Body of pancreas (tissue), 4 donors: ENCODE data around the gene GLDN.

ENCODE experiments used
- POLR2A ChIP-seq, 3 donors: fragments of 450-650 bp; IDR thresholded peaks; one replicate each; pipeline ENCODE4 v1.6.1; 2016; ENCODE audit warnings: antibody characterized with exemption in 3 of 3, mild to moderate bottlenecking in 2 of 3
- TF ChIP-seq, protein P1 (sequence below), 7 experiments: fragments of 450-650 bp in 4 of 7; fragments of 200-600 bp in 3 of 7; sonication (generic) in 3 of 7; IDR thresholded peaks; one replicate each; pipeline ENCODE4 v1.5.1; 2016 to 2019; ENCODE audit warnings: antibody characterized with exemption in 7 of 7

DNA sequence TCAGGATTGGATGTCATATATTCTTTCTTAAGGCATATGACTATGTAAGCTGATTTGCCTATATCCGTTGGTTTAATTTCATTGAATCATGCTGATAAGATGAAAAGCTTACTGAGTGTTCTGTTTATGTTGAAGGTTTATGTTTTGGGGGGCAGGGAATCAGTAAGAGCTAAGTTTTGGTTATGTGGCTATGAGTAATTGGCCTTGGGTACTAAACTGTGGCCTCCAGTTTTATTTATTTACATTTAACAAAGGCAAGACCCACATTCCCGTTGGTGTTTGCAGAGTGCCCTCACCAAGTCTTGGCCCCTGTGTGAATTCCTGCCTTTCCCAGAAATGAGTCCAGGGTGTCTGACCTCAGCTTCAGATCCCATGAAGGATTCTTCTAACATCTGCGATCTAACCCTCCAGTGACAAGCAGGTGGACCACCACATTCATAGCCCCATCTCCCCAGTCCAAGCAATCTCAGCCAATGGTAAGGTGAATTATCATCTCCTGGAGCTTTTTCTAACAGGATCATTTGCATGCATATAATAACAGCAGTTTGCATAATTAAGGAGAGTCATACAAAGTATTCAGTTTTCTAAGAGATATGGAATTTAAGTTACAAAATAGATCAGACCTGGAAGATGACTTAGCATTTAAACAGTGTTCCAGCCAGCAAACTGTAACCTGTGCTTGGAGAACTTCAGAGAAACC is 27.4 kb downstream of the GLDN start:
- TF ChIP-seq, protein P1, sequence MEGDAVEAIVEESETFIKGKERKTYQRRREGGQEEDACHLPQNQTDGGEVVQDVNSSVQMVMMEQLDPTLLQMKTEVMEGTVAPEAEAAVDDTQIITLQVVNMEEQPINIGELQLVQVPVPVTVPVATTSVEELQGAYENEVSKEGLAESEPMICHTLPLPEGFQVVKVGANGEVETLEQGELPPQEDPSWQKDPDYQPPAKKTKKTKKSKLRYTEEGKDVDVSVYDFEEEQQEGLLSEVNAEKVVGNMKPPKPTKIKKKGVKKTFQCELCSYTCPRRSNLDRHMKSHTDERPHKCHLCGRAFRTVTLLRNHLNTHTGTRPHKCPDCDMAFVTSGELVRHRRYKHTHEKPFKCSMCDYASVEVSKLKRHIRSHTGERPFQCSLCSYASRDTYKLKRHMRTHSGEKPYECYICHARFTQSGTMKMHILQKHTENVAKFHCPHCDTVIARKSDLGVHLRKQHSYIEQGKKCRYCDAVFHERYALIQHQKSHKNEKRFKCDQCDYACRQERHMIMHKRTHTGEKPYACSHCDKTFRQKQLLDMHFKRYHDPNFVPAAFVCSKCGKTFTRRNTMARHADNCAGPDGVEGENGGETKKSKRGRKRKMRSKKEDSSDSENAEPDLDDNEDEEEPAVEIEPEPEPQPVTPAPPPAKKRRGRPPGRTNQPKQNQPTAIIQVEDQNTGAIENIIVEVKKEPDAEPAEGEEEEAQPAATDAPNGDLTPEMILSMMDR (IDR thresholded peaks at IDR 0.05): no peak
- no peak for TF ChIP-seq POLR2A (IDR thresholded peaks at IDR 0.05)
